HG03045 (cell line): Measurements from ENCODE around the gene KCNJ10.

Source experiments
- ATAC-seq: cut with Tn5 transposase; IDR thresholded peaks from one replicate; pipeline ENCODE4 v1.9.1; 2021; ENCODE audit warnings: mild to moderate bottlenecking, moderate library complexity; ENCODE audit not compliant: unreplicated experiment

The KCNJ10 gene

DNA sequence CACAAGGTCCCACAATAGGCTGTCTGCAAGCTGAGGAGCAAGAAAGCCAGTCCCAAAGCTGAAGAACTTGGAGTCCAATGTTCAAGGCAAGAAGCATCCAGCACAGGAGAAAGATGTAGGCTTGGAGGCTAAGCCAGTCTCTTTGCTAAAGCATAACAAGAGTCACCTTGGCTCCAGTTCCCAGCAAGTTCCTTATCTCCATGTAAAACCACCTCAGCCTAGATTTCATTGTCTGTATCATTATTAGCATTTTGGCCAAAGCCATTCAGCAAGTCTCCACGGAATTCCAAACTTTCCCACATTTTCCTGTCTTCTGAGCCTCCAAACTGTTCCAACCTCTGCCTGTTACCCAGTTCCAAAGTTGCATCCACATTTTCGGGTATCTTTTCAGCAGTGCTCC lies 75.1 kb downstream of the KCNJ10 start:
- no peak for ATAC-seq

DNA sequence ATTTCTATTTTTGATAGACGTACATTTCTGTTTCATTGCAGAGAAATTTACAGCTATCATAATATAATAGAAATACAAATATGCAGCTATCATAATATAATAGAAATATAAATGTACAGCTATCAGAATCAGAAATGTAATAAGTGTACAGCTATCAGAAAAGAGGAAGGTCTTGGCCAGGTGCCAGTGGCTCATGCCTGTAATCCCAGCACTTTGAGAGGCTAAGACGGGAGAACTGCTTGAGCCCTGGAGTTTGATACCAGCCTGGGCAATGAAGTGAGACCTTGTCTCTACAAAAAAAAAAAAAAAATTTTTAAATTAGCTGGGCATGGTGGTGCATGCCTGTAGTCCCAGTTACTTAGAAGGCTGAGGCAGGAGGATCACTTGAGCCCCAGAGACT lies 76.0 kb downstream of the KCNJ10 start:
- no peak for ATAC-seq

DNA sequence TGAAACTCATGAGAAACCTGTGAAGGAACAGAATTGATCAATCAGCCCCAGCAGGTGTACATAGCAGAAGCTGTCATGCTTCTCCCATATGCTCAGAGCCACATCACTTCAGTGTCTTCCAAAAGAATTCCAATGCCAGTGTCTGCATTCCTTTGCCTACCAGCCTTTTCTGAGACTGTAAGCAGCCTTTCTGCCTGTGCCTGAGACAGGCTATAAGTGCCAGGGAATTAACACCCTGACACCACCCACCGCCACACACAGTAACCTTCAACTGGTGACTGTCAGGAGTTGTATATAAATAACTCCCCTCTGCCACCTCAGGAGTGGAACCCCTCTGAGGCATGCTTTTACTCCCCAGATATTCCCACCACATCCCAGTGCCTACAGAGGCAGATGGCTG lies 77.8 kb downstream of the KCNJ10 start:
- ATAC-seq = no peak

DNA sequence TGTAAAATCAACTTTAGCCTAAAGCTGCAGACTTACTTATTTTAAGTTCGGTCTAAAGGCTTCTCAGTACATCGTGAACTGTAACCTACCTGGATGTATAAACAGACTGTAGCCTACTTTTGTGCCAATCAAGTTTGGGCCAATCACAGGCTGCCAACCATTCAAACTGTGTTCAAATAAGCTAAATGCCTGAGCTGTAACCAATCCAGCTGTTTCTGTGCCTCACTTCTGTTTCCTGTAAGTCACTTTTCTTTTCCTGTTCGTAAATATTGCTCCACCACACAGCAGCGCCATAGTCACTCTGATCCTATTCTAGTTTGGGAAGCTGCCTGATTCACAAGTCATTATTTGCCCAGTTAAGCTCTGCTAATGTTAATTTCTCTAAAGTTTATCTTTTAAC lies 78.4 kb downstream of the KCNJ10 start:
- ATAC-seq = no peak

DNA sequence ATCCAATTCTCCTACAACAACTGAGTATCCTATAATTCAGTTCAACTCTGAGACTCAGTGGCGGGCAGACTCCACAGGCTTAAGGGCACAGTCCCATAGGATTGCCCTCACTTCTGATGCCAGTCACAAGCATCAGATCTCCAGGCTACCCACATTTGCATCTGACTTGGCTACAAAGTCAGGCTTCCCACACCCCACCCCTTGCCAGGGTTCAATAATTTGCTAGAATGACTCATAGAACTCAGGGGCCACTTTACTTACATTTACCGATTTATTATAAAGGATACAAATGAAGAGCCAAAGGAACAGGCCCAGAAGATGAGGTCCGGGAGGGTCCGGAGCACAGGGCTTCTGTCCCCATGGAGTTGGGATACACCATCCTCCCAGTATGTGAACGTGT lies 80.0 kb downstream of the KCNJ10 start:
- ATAC-seq = no peak

DNA sequence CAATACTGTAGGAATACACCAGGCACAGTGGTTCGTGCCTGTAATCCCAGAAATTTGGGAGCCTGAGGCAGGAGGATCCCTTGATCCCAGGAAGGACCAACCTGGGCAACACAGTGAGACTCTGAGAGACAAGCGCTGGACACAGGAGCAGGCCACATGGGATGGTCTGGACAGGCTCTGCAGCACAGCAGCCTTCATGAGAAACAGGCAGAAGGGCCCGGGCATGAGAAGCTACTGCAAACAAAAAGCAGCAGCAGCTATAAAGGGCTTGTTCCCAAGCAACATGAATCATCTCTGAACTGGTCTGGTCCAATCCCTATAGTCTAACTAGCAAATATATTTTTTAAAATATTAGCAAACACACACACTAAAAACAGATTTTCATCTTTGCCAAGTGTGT lies 80.4 kb downstream of the KCNJ10 start:
- ATAC-seq = no peak

DNA sequence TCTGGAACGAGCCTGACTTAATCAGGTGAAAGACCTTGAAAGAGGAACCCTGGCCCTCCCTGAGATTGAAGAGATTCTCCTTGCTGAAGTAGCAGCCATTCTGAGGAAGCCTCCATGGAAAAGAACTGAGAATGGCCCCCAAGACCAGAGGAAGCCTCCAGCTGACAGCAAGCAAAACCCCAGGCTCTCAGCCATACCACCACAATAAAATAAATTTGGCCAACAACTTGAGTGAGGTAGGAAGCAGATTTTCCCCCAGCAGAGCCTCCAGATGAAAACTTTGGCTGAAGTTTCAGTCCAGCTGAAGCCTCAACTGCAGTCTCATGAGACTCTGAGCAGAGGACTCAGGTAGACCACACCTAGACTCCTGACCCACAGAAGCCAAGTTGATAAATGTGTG lies 82.0 kb downstream of the KCNJ10 start:
- ATAC-seq = no peak

DNA sequence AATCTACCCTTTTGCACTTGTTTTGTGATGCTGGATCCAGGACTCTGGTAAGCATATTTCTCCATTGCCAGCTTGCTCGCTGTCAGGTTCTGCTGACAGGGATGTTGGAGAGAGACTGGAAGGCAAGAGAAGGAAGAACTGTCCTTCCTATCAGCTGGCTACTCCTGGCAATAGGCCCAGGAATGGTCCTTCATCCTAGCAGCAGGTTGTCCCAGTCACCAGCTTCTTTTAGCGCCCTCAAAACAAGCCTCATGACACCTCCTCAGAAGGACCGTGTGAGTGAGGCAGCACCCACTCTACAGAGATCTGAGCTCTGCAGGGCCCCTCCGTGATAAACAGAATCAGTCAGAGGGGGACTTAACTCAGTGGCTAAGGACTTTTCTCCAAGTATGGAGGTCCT lies 82.8 kb downstream of the KCNJ10 start:
- ATAC-seq = no peak

DNA sequence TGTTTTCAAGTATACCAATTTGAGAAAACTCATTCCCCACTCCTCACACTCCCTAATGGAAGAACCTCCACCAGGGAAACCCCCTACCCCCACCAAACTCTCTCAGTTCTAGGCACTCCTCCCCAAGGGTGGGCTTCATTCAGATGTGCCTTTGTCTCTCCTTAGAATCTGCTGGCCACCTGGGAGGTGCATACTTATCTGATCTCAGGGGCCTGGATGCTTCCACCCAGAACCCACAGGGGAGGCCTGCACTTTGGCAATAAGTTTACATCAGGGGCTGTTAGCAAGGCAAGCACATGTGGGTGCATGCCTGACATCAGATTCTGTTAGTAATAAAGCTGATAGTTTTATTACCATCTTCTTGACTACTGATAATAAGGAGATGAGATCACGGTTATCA lies 83.4 kb downstream of the KCNJ10 start:
- no peak for ATAC-seq

DNA sequence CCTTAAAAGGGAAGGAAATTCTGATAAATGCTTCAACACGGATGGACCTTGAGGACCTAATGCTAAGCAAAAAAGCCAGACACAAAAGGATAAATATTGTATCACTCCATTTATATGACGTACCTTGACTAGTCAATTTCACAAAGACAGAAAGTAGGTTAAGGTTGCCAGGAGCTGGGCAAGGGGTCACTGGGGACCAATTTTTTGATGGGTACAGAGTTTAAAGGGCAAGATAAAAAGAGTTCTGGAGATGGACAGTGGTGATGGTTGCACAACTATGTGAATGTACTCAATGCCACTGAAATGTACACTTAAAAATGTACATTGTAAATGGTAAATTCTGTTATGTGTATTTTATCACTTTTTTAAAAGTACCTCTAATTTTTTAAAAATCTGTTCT lies 83.9 kb downstream of the KCNJ10 start:
- no peak for ATAC-seq

DNA sequence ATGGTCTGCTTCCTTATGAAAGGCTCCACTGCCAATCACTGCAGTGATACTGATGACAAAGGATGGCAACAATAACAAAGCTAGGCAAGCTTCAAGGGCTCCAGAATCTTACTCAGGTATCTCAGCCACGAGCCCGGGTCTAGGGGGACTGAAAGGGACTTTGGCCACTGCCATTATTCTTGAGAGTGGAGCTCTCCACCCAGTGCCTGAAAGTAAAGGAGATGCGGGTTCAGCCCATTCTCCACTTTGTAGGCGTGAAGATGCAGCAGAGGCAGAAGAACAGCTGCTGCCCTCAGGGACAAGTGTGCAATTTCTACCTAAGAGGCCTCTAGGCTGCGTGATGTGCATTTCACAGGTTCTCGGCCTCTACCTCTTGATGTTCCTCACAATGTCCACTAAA lies 84.5 kb downstream of the KCNJ10 start:
- no peak for ATAC-seq

DNA sequence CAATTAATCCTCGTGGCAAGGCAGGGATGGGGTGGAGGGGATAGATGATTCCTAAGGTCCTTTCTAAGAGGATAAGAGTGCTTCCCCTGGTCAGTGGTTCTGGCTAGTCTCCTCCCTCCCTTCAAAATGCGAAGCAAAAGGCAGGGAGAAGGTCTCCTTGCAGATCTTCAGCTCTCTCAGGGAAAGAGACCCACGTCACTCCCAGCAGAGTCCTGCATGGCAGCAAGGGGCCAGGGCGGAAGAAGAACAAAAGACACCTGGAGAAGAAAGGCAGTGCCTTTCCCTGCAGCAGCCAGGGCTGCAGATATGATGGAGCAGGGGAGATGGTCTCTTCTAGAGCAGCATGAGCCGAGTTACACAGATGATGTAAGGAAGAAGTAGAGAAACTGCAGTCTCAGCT lies 86.3 kb downstream of the KCNJ10 start:
- ATAC-seq = no peak

DNA sequence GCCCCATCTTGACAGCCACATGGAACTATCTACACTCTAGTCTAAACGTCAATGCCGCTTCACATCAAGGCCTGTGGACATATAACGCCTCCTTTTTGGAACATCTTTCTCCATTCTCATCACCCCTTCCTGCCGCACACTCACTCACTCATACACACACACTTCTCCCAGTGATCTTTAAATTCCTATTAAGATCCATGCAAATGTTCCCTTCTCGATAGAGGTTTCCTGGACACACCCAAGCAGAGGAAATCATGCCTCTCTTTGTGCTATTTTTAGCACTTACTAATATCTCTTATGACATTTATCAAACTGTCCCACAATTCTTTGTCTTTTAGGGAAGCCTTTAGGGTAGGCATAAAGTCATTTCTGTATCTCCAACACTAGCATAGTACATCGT lies 87.7 kb downstream of the KCNJ10 start:
- ATAC-seq = no peak

DNA sequence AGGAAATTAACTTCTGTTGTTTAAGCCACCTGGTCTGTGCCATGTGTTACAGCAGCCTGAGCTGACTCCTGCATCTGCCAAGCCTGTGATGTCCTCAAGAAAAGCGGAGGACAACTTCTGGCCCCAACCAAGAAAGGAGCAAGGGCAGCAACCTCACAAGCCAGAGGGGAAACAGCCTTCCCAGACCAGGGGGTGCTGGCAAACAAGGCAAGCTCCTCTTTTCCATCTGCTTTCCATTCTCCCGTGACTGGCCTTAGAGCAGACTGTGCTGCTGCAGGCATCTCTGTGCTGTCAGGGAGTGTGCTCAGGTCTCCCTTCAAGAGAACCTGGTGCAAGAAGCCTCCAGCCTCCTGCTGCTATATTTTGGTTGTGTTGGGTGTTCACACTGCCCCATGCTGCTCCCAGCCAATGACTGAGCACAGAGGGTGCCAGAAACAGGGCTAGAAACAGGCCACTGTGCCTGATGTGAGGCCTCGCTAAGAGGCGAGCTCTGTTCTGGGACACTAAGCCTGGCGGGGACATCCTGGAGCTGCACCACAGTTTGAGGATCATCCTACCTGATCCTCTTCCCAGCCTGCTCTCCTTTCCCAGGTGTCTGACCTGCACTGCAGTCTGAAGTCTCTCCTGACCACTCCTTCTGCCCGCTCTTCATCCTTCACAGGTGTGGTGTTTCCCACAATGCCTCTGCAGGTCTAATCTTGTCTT lies 88.5 kb downstream of the KCNJ10 start:
- no peak for ATAC-seq

DNA sequence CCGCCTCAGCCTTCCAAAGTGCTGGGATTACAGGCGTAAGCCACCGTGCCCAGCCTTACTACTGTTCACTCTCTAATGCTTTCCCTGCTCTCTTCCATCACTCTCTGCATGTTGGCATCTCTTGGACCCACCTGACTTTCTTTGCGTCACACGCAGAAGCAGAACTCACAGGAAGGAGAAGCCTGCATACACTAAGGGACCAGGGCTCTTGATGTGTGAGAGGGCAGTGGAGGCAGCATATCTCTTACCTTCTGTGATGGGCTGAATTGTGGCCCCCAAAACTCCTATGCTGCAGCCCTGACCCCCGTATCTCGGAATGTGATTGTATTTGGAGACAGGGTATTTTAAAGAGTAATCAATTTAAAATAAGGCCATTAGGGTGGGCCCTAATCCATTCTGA lies 89.2 kb downstream of the KCNJ10 start:
- no peak for ATAC-seq

DNA sequence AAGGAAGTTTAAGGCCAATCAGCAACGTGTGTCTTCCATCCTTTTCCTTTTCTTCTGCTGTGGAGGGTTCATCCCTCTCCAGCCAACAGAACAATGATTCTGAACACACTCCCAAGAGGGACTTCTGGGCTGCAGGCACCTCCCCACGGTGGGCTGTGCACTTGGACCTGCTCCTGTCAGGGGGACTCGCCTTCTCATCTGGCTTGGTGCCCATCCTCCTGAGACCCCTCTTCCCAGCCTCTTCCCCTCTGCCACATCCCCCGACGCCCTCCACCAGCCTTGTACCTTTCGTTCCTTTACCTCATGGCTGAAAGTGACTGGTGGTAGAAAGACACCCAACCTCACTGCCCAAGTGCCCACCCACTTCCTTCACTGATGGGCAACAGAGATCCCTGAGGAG lies 89.9 kb downstream of the KCNJ10 start:
- ATAC-seq = no peak

DNA sequence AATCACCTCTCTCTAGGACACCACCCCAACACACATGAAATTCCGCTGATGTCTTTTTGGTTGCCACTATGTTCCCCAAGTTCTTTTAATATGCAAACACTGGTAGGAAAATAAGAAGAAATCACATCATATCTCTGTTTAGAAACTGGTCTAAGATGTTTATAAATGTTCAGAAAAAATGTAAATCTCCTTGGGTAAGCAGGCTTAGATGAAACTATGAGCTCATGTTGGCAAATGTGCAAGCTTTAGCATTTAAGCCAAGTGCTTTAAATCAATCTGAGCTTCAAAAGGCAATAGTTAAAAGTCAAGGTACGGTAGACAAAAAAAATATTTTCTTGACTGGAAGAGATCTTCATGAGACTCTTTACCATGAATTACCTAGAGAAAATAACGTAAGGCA lies 90.7 kb downstream of the KCNJ10 start:
- ATAC-seq = no peak

DNA sequence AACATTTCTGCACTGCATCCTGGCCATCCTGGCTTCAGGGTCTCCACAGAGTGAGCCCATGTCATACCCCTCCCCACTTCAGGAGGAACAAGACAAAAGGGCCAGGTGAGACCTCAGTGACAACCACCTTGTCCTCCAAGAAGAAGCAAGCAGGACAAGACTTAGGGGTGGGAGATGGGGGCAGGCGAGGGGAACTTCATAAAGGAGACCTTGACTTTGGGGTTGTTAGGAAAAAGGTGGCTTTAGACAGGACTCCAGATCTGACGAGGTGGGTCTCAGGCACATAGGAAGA lies 91.9 kb downstream of the KCNJ10 start:
- no peak for ATAC-seq

DNA sequence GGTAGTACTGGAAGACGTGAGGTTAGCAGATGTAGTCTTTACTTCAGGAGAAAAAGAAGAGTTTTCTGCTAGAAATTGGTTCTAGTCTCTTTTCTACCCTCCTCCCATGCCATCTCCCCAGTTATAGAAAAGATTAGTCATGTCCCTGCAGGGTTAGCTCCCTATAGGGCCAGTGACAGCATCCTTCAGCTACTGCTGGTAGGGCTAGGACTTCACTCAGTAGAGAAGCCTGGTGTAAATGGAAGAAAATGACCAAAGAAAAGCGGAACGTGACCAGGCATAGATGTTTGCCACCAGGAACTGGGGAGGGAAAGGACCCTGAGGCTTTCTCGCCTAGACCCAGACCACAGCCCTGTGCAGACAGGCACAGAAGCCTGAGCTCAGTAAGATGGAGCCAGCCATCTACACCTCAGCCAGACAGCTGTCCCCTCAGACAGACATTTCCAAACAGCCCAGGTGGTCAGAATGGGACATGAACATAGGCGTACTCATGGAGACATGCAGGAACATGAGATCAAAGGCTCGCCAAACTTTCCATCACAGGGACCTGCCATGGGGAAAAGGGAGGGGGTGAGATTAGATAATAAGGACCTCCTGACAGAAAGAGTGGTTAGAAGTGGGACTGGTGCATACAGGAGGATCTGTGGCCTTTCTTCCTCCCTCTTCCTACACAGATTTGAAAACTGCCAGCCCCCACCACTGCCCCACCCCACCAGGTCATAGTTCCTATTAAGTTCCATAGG lies 92.4 kb downstream of the KCNJ10 start:
- no peak for ATAC-seq

DNA sequence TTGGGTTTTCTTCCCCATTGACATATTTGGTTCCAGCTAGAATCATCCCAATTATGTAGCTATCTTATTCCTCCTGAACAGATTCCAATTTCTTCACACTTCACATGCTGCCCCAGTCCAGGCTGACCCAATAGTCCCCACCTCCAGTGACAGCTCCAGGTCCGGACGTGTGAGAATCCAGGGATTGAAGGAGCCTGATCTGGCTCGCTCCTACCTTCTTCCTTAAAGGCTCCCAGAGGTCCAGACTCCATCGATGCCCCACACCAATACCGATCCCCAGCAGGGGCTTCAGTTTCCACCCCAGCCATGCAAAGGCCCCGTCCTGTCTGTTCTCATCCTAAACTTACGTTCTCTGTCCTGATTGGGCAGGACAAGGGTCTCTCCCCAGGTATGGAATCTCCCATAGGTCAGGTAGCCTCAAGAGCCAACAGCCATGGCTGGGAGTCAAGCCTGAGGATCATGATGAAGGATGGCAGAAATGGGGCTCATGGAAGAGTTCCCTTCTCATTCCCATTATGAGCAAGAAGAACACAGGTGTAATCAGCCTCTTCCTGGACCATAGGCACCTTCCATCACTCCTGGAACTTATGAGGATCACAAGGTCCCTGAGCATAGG lies 95.5 kb downstream of the KCNJ10 start:
- ATAC-seq = no peak

DNA sequence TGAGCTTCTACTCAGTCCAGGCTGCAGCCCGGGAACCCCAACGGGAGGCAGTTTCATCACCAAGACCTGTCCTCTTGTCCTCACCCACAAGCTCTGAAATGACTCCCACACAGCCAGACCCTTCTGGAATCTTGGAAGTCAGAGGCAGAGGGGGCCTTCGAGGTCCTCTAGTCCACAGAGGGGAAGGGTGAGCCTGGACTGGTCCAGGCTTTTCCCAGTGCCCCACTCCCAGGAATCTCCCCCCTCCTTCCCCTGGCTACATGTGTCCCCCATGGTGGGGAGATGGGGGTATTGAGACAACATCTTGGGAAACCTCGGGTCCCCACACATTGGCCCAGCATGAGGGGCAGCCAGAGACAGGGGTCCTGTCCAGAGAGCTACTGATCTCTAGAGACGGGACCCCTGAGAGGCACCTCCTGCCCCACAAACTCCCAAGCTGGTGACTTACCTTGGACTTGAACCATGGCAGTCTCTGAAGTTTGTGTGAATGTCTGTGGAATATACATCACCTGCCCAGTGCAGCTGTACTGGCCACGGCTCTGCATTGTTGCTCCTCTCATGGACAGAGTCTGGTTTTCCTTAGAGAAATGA lies 96.5 kb downstream of the KCNJ10 start:
- ATAC-seq = no peak
